PC-9 (cell line): ENCODE results near the gene ACOX1. TPM values are rescaled to one million over a fixed set of nuclear protein-coding genes. Genes with fewer than 3 reads are reported as not detected.

Source experiments
- BruUV-seq: library from RNA; stranded (reverse); fragments of 400-500 nt; replicated peaks from 2 replicates; lab custom pipeline; 2021; lab: Mats Ljungman, UMichigan
- CTCF ChIA-PET: fragments of 300-600 bp; sonication (Branson Sonifier 250); formaldehyde crosslinking; loops from one replicate; lab custom pipeline; 2022; ENCODE audit warnings: antibody characterized with exemption; lab: Charles Lee
- POLR2A ChIA-PET: fragments of 300-600 bp; sonication (Branson Sonifier 250); formaldehyde crosslinking; loops from one replicate; lab custom pipeline; 2022; ENCODE audit warnings: antibody characterized with exemption; ENCODE audit not compliant: unreplicated experiment; lab: Charles Lee
- DNase-seq, 2 experiments: peaks; one replicate each; pipeline versions ENCODE4 v3.0.0 to v3.0.0-alpha.2; 2015 to 2022; ENCODE audit warnings: mixed read lengths in 1 of 2
- H2AFZ ChIP-seq: fragments of 200-600 bp; sonication (generic); 2 replicates; pipeline ENCODE4 v1.8.1; 2017; ENCODE audit warnings: antibody characterized with exemption
- H3F3A ChIP-seq: fragments of 200-600 bp; sonication (generic); 2 replicates; pipeline ENCODE4 v1.8.1; 2017; ENCODE audit warnings: antibody characterized with exemption, mild to moderate bottlenecking, low read depth; ENCODE audit not compliant: insufficient read depth
- H3K27ac ChIP-seq: fragments of 200-600 bp; sonication (generic); 2 replicates; pipeline ENCODE4 v1.6.1; 2016; ENCODE audit warnings: mixed run types
- H3K27me3 ChIP-seq: fragments of 200-600 bp; sonication (generic); 2 replicates; pipeline ENCODE4 v1.6.1; 2016; ENCODE audit warnings: low read depth, mixed run types; ENCODE audit not compliant: insufficient read depth
- H3K36me3 ChIP-seq: fragments of 200-600 bp; sonication (generic); 2 replicates; pipeline ENCODE4 v1.6.1; 2016; ENCODE audit warnings: low read depth, mixed run types
- H3K4me1 ChIP-seq: fragments of 200-600 bp; sonication (generic); replicated peaks from 2 replicates; pipeline ENCODE4 v1.6.1; 2016; ENCODE audit warnings: mixed run types; ENCODE audit not compliant: insufficient read depth
- H3K4me2 ChIP-seq: fragments of 200-600 bp; sonication (generic); 2 replicates; pipeline ENCODE4 v1.6.1; 2017; ENCODE audit warnings: mixed run types
- H3K4me3 ChIP-seq: fragments of 200-600 bp; sonication (generic); 2 replicates; pipeline ENCODE4 v1.6.1; 2016; ENCODE audit warnings: mixed run types
- H3K79me2 ChIP-seq: fragments of 200-600 bp; sonication (generic); 2 replicates; pipeline ENCODE4 v1.6.1; 2017; ENCODE audit warnings: low read depth, mixed run types
- H3K9me2 ChIP-seq: fragments of 200-600 bp; sonication (generic); 2 replicates; pipeline ENCODE4 v1.8.1; 2017; ENCODE audit warnings: mild to moderate bottlenecking; ENCODE audit not compliant: insufficient read depth
- H3K9me3 ChIP-seq: fragments of 200-600 bp; sonication (generic); 2 replicates; pipeline ENCODE4 v1.8.1; 2016; ENCODE audit warnings: low read depth; ENCODE audit not compliant: insufficient read depth
- H4K20me1 ChIP-seq: fragments of 200-600 bp; sonication (generic); 2 replicates; pipeline ENCODE4 v1.8.1; 2017; ENCODE audit not compliant: insufficient read depth
- CTCF ChIP-seq: fragments of 200-600 bp; sonication (generic); conservative IDR thresholded peaks from 2 replicates; pipeline ENCODE4 v1.6.1; 2017; ENCODE audit warnings: mixed run types, antibody characterized with exemption, mild to moderate bottlenecking, moderate library complexity
- EZH2 ChIP-seq: fragments of 200-600 bp; sonication (generic); IDR thresholded peaks from 2 replicates; pipeline ENCODE4 v1.8.0; 2017; ENCODE audit warnings: antibody characterized with exemption, low read depth
- intact Hi-C: fragments of 100-400 bp; cut with micrococcal nuclease; formaldehyde crosslinking; loops from one replicate; pipeline ENCODE4 v1.10.0; 2022; ENCODE audit not compliant: unreplicated experiment
- total RNA-seq: library from RNA; stranded (reverse); gene quantifications from 2 replicates; pipeline ENCODE4 v1.2.3, GENCODE V29; 2021

The ACOX1 gene
- total RNA-seq, 1 experiment from 2014 or later, result 35.5 TPM

- no TSS peak for BruUV-seq
- H3K4me2 ChIP-seq, result no peak overlapping the region
- DNase-seq, result no peak
- no peak overlapping the region for H3K27ac ChIP-seq
- CTCF ChIA-PET, result no interaction called here
- no peaks in the 10 kb centered on the region for H4K20me1 ChIP-seq
- no peaks in the 10 kb centered on the region for H3K79me2 ChIP-seq
- POLR2A ChIA-PET, result no interaction called here
- no peaks in the 10 kb centered on the region for H3K27me3 ChIP-seq
- no peaks in the 10 kb centered on the region for H3K9me2 ChIP-seq
- no peak overlapping the region for H2AFZ ChIP-seq
- H3F3A ChIP-seq, result peaks cover 11% of the 10 kb centered on the region; the same call in 1 of the 2 replicates
- TF ChIP-seq CTCF (no peak), EZH2 (no peak)
- no peak overlapping the region for H3K4me3 ChIP-seq
- intact Hi-C loops, result no loop called here
- H3K36me3 ChIP-seq, result peaks cover 15% of the 10 kb centered on the region; the same call in 1 of the 2 replicates
- no peaks in the 10 kb centered on the region for H3K9me3 ChIP-seq
- H3K4me1 ChIP-seq, result peaks cover 6% of the 10 kb centered on the region
These were observed 35.5 kb downstream of the ACOX1 start for GRCh38 chr17:75943491-75943890.

- intact Hi-C loops, result no loop called here
- CTCF ChIA-PET, result no interaction called here
- no peaks in the 10 kb centered on the region for H3K79me2 ChIP-seq
- no TSS peak for BruUV-seq
- no peak for DNase-seq
- H2AFZ ChIP-seq, result no peak overlapping the region
- no peaks in the 10 kb centered on the region for H4K20me1 ChIP-seq
- no peak overlapping the region for H3K4me2 ChIP-seq
- no peak overlapping the region for H3K4me3 ChIP-seq
- H3K27ac ChIP-seq, result no peak overlapping the region
- TF ChIP-seq EZH2 (no peak), CTCF (no peak)
- POLR2A ChIA-PET, result no interaction called here
- peaks cover 9% of the 10 kb centered on the region; the same call in 1 of the 2 replicates for H3K36me3 ChIP-seq
- no peaks in the 10 kb centered on the region for H3K27me3 ChIP-seq
- H3K4me1 ChIP-seq, result peaks cover 6% of the 10 kb centered on the region
- peaks cover 11% of the 10 kb centered on the region; the same call in 1 of the 2 replicates for H3F3A ChIP-seq
- H3K9me2 ChIP-seq, result no peaks in the 10 kb centered on the region
- no peaks in the 10 kb centered on the region for H3K9me3 ChIP-seq
These were observed 36.5 kb downstream of the ACOX1 start for GRCh38 chr17:75942473-75942872.

GRCh38 chr17:75941442-75941819, 37.5 kb downstream of the ACOX1 start:
- ChIA-PET CTCF (interaction anchor here (0.8 kb wide), 1 partner anchor 57 kb away, joined by 3 read pairs; no protein-coding TSS in a partner anchor), POLR2A (interaction anchor here (0.5 to 1.2 kb wide), 3 partner anchors 29 to 165 kb away, joined by 4 to 10 read pairs (median 6); no protein-coding TSS in a partner anchor)
- H4K20me1 ChIP-seq, result no peaks in the 10 kb centered on the region
- H3K4me2 ChIP-seq, result peak overlapping the region; percentile 81
- peaks cover 8% of the 10 kb centered on the region; the same call in 1 of the 2 replicates for H3F3A ChIP-seq
- H2AFZ ChIP-seq, result peak overlapping the region; percentile 58; the same call in 1 of the 2 replicates
- H3K9me3 ChIP-seq, result no peaks in the 10 kb centered on the region
- no peak for TF ChIP-seq EZH2
- TF ChIP-seq CTCF, result no peak
- H3K4me3 ChIP-seq, result peak overlapping the region; percentile 89
- no peaks in the 10 kb centered on the region for H3K79me2 ChIP-seq
- BruUV-seq, result no TSS peak
- intact Hi-C loops, result loop anchor here (2.0 kb wide), 1 partner anchor 41 kb away; no protein-coding TSS in a partner anchor
- no peak overlapping the region; the same call in 1 of the 2 replicates for H3K27ac ChIP-seq
- H3K4me1 ChIP-seq, result peaks cover 6% of the 10 kb centered on the region
- no peaks in the 10 kb centered on the region for H3K9me2 ChIP-seq
- 0 out of 2 replicates have a peak, but pooled peaks cover 9% of the 10 kb centered on the region for H3K36me3 ChIP-seq
- H3K27me3 ChIP-seq, result no peaks in the 10 kb centered on the region
- no peak for DNase-seq
